Measurements from ENCODE around the gene EPDR1.

DNA sequence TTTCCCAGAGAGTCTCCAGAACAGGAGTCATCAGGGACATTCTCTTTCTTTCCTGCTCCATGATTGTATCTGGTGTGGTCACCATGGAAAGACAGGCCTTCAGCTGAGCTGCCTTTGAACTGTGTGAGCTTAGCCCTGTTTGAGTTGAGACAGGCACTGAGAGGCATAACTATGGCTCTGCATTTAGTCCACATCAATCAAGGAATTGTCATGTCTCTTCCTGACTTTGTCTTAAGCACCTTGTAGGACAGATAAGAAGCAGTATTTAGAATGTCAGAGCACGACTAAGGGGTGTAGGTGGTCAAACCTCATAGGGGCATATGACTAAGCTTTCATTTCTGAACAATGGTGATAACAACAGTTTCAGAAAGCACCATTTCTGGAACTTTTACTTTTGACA lies 53.5 kb downstream of the EPDR1 start:
- TF ChIP-seq SUZ12 (IDR thresholded peaks at IDR 0.05; ENCODE audit: extremely low read depth, insufficient read depth, insufficient read length) (no peak), YY1 (IDR thresholded peaks at IDR 0.05; ENCODE audit: insufficient read depth, insufficient read length) (no peak)
